Activated CD8-positive, alpha-beta T cell treated with anti-CD3 and anti-CD28 coated beads, Interleukin-2, amount 10 ng/mL, durations not matched to agents 7 days and 5 days (primary cell): ENCODE measurements around the gene ZNF512B. TPM values are rescaled to one million over a fixed set of nuclear protein-coding genes. Genes with fewer than 3 reads are reported as not detected.
A peak's percentile ranks its signal among the peaks of the same experiment; 100 is the strongest.
"Not testable (repeated sequence)": the region's sequence is repeated elsewhere in the genome, so short reads cannot be mapped to it uniquely, and the experiment has no call there.

ENCODE experiments used
- ATAC-seq: fragments of 150-1000 bp; cut with Tn5 transposase; one replicate; pipeline ENCODE4 v1.10.0; 2021; ENCODE audit warnings: moderate library complexity
- CTCF ChIA-PET: fragments of 350-600 bp; sonication (Branson Sonifier 250); formaldehyde crosslinking; loops from one replicate; lab custom pipeline; 2021; ENCODE audit warnings: antibody characterized with exemption; lab: Charles Lee
- POLR2A ChIA-PET: fragments of 350-600 bp; sonication (Branson Sonifier 250); formaldehyde crosslinking; loops from one replicate; lab custom pipeline; 2021; ENCODE audit warnings: antibody characterized with exemption; lab: Charles Lee
- DNase-seq: peaks from one replicate; pipeline ENCODE4 v3.0.0-alpha.2; 2020
- H3K27ac Mint-ChIP-seq: one replicate; pipeline ENCODE4 v1.8.0; 2021; ENCODE audit warnings: mild to moderate bottlenecking, mixed read lengths
- H3K27me3 Mint-ChIP-seq: one replicate; pipeline ENCODE4 v1.8.0; 2021; ENCODE audit warnings: low read depth, mixed read lengths
- H3K36me3 Mint-ChIP-seq: one replicate; pipeline ENCODE4 v1.8.0; 2021; ENCODE audit warnings: low read depth, mixed read lengths
- H3K4me1 Mint-ChIP-seq: one replicate; pipeline ENCODE4 v1.8.0; 2021; ENCODE audit warnings: low read depth, mixed read lengths
- H3K4me3 Mint-ChIP-seq: one replicate; pipeline ENCODE4 v1.8.0; 2021; ENCODE audit warnings: mild to moderate bottlenecking, mixed read lengths
- H3K9me3 Mint-ChIP-seq: one replicate; pipeline ENCODE4 v1.8.0; 2022; ENCODE audit warnings: mixed read lengths; ENCODE audit not compliant: insufficient read depth
- microRNA-seq: library from miRNA; unstranded; fragments of <30 nt; microRNA quantifications from one replicate; pipeline ENCODE4 v1.2.0, GENCODE V29; 2022
- total RNA-seq, 2 experiments: library from RNA; stranded (reverse); gene quantifications; one replicate each; pipeline ENCODE4 v1.2.3, GENCODE V29; 2021

Gene ZNF512B
- total RNA-seq, 2 experiments from 2014 or later, result 12.0 to 12.1 TPM

GRCh38 chr20:63923651-63924050 lies 46.1 kb downstream of the ZNF512B start:
- H3K27me3 Mint-ChIP-seq, result no peaks in the 10 kb centered on the region
- DNase-seq, result no peak
- H3K4me3 Mint-ChIP-seq, result no peak overlapping the region
- ATAC-seq, result no peak
- no peak overlapping the region for H3K27ac Mint-ChIP-seq
- ChIA-PET CTCF (no interaction called here), POLR2A (interaction anchor here (0.6 to 0.7 kb wide), 2 partner anchors 44 to 59 kb away, joined by 4 to 5 read pairs; partner anchors contain the start of gene TPD52L2)
- no peaks in the 10 kb centered on the region for H3K9me3 Mint-ChIP-seq
- H3K36me3 Mint-ChIP-seq, result peaks cover 31% of the 10 kb centered on the region
- peaks cover 6% of the 10 kb centered on the region for H3K4me1 Mint-ChIP-seq

DNA sequence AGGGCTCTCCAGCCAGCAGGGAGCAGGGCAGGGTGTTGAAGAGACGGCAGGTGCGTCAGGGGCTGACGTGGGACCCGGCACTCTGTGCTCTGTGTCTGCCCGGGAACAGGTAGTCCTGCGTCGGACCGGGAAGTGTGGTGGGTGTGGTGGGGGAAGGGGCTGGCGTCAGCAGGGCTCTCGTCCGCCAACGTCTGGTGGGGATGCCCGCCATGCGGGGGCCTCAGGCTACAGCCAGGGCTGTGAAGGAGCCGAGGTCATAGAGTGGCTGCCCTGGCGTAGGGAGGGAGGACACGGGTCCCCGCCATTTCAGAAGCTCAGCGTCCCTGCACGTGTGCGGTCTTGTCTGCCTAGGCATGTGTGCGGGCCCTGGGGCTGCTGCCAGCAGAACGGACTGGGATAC lies 49.5 kb downstream of the ZNF512B start:
- no peaks in the 10 kb centered on the region for H3K9me3 Mint-ChIP-seq
- ChIA-PET CTCF (no interaction called here), POLR2A (no interaction called here)
- H3K4me3 Mint-ChIP-seq, result no peak overlapping the region
- H3K36me3 Mint-ChIP-seq, result peaks cover 29% of the 10 kb centered on the region
- H3K27me3 Mint-ChIP-seq, result no peaks in the 10 kb centered on the region
- no peak for DNase-seq
- ATAC-seq, result no peak
- H3K4me1 Mint-ChIP-seq, result peaks cover 8% of the 10 kb centered on the region
- H3K27ac Mint-ChIP-seq, result no peak overlapping the region

- H3K27me3 Mint-ChIP-seq, result no peaks in the 10 kb centered on the region
- no peaks in the 10 kb centered on the region for H3K9me3 Mint-ChIP-seq
- no peak overlapping the region for H3K4me3 Mint-ChIP-seq
- H3K27ac Mint-ChIP-seq, result no peak overlapping the region
- H3K4me1 Mint-ChIP-seq, result peaks cover 3% of the 10 kb centered on the region
- POLR2A ChIA-PET, result no interaction called here
- H3K36me3 Mint-ChIP-seq, result peaks cover 31% of the 10 kb centered on the region
- DNase-seq (no peak), ATAC-seq (no peak)
- CTCF ChIA-PET, result no interaction called here
These were observed 50.6 kb downstream of the ZNF512B start for GRCh38 chr20:63919130-63919529.

GRCh38 chr20:63917811-63918210 lies 51.9 kb downstream of the ZNF512B start:
- H3K9me3 Mint-ChIP-seq, result no peaks in the 10 kb centered on the region
- H3K4me3 Mint-ChIP-seq, result no peak overlapping the region
- ChIA-PET POLR2A (no interaction called here), CTCF (no interaction called here)
- no peaks in the 10 kb centered on the region for H3K27me3 Mint-ChIP-seq
- H3K27ac Mint-ChIP-seq, result peak overlapping the region; percentile 15
- ATAC-seq (no peak), DNase-seq (no peak)
- peaks cover 35% of the 10 kb centered on the region for H3K36me3 Mint-ChIP-seq
- H3K4me1 Mint-ChIP-seq, result peaks cover 7% of the 10 kb centered on the region

DNA sequence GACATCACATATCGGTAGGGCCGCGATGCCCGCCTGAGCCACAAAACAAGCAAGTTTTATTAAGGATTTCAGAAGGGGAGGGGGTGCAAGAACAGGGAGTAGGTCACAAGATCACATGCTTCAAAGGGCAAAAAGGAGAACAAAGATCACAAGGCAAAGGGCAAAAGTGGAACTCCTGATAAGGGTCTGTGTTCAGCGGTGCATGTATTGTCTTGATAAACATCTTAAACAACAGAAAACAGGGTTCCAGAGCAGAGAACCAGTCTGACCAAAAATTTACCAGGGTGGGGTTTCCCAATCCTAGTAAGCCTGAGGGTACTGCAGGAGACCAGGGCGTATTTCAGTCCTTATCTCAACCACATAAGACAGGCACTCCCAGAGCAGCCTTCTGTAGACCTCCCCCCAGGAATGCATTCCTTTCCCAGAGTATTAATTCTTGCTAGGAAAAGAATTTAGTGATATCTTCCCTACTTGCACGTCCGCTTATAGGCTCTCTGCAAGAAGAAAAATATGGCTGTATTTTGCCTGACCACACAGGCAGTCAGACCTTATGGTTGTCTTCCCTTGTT lies 53.3 kb downstream of the ZNF512B start:
- H3K27ac Mint-ChIP-seq, H3K27me3 Mint-ChIP-seq, H3K4me3 Mint-ChIP-seq, ATAC-seq, DNase-seq, H3K4me1 Mint-ChIP-seq, CTCF ChIA-PET, H3K9me3 Mint-ChIP-seq, POLR2A ChIA-PET: not testable (repeated sequence)
- peaks cover 32% of the 10 kb centered on the region for H3K36me3 Mint-ChIP-seq

GRCh38 chr20:63915471-63915870 lies 54.3 kb downstream of the ZNF512B start:
- peaks cover 15% of the 10 kb centered on the region for H3K4me1 Mint-ChIP-seq
- DNase-seq (no peak), ATAC-seq (no peak)
- H3K27ac Mint-ChIP-seq, result no peak overlapping the region
- no peak overlapping the region for H3K4me3 Mint-ChIP-seq
- H3K27me3 Mint-ChIP-seq, result no peaks in the 10 kb centered on the region
- ChIA-PET POLR2A (interaction anchor here (0.6 to 0.7 kb wide), 2 partner anchors 13 to 98 kb away, joined by 4 to 5 read pairs; no protein-coding TSS in a partner anchor), CTCF (no interaction called here)
- peaks cover 37% of the 10 kb centered on the region for H3K36me3 Mint-ChIP-seq
- no peaks in the 10 kb centered on the region for H3K9me3 Mint-ChIP-seq

DNA sequence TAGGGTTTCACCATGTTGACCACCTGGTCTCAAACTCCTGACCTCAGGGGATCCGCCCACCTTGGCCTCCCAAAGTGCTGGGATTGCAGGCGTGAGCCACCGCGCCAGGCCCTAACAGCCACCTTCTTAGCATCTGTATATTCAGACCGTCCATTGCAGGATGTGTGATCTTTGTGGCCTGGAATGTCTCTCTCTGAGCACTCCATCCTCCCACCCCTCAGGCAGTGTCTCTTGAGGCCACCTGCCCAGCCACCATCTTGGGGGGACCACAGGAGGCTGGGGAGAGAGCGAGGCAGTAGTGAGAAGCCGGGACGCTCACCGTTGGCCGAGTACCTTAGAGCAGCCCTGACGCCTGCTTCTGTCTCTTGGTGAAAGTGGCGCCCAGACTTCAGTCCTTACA lies 56.0 kb downstream of the ZNF512B start:
- no peak for DNase-seq
- POLR2A ChIA-PET, result no interaction called here
- Mint-ChIP-seq H3K4me1 (peaks cover 24% of the 10 kb centered on the region), H3K27ac (no peak overlapping the region), H3K27me3 (no peaks in the 10 kb centered on the region), H3K9me3 (no peaks in the 10 kb centered on the region), H3K4me3 (no peak overlapping the region), H3K36me3 (peaks cover 39% of the 10 kb centered on the region)
- no peak for ATAC-seq
- CTCF ChIA-PET, result interaction anchor here (0.6 kb wide), 1 partner anchor 18 kb away, joined by 3 read pairs; no protein-coding TSS in a partner anchor

GRCh38 chr20:63911176-63911575 lies 58.6 kb downstream of the ZNF512B start:
- H3K27ac Mint-ChIP-seq, result peak overlapping the region; percentile 11
- ATAC-seq, result no peak
- H3K4me1 Mint-ChIP-seq, result peaks cover 27% of the 10 kb centered on the region

DNA sequence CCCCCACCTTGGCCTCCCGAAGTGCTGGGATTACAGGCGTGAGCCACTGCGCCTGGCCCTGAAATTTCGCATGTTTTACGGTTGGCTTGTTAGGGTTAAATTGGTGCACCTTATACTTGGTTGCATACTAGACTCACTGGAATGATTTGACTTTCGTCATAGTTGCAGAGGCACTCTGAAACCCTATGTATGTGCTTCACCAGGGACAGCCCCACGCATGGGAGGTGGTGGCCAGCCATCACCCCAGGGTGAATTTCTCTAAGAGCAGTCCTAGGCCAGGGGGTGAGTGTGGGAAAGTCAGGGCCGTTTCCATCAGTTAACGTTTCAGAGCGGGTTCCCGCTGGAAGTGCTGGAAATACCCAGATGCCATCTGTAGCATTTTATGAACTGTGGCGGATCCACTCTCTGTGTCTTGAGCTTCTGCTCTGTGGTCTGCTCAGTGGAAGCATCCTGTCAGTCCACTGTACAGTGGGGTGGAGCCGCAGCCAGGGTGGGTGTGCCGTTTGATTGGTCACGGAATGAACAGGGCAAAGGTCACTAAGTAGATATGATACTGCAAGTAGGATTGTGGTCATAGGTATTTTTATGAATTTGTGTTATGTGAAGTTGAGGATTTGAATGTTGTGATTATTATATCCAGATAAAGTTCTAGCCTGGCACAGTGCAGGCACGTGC lies 61.6 kb downstream of the ZNF512B start:
- H3K36me3 Mint-ChIP-seq, result peaks cover 21% of the 10 kb centered on the region
- DNase-seq (no peak), ATAC-seq (no peak)
- H3K9me3 Mint-ChIP-seq, result no peaks in the 10 kb centered on the region
- no peak overlapping the region for H3K4me3 Mint-ChIP-seq
- no peaks in the 10 kb centered on the region for H3K27me3 Mint-ChIP-seq
- no peak overlapping the region for H3K27ac Mint-ChIP-seq
- ChIA-PET POLR2A (interaction anchor here (0.6 to 0.7 kb wide), 2 partner anchors 113 to 225 kb away, joined by 3 read pairs; no protein-coding TSS in a partner anchor), CTCF (no interaction called here)
- H3K4me1 Mint-ChIP-seq, result peaks cover 42% of the 10 kb centered on the region

More at GRCh38 chr20:63911176-63911575, 58.6 kb downstream of the ZNF512B start:
- Mint-ChIP-seq H3K27me3 (no peaks in the 10 kb centered on the region), H3K36me3 (peaks cover 28% of the 10 kb centered on the region), H3K9me3 (no peaks in the 10 kb centered on the region), H3K4me3 (no peak overlapping the region)
- CTCF ChIA-PET, result interaction anchor here (0.6 to 2.2 kb wide), 3 partner anchors 28 to 63 kb away, joined by 3 to 12 read pairs (median 4); no protein-coding TSS in a partner anchor
- no peak for DNase-seq
- POLR2A ChIA-PET, result no interaction called here

Small RNA genes within 50 kb of the gene (microRNA-seq; reads per million reads assigned to microRNA genes)
- gene MIR1914 (not detected), gene MIR647 (not detected), gene MIR941-1 (not detected), gene MIR941-2 (not detected), gene MIR941-3 (not detected), gene MIR941-4 (not detected), gene MIR941-5 (not detected)

Other genes starting within 250 kb of the ZNF512B start
- 100 to 1,000 TPM; 163 to 165 TPM for gene LIME1, start 233.3 kb downstream of the ZNF512B start, total RNA-seq
- gene SLC2A4RG, start 230.2 kb downstream of the ZNF512B start, total RNA-seq, result 10 to 100 TPM; 97.2 TPM
- under 1 TPM in 1 of 2 experiments, not detected in 1; 0.10 TPM for gene ZBTB46, start 138.7 kb downstream of the ZNF512B start, total RNA-seq
- gene ABHD16B, start 108.4 kb downstream of the ZNF512B start, total RNA-seq, result not detected
- 10 to 100 TPM; 35.7 to 40.0 TPM for gene TPD52L2, start 104.7 kb downstream of the ZNF512B start, total RNA-seq
- gene DNAJC5, start 74.8 kb downstream of the ZNF512B start, total RNA-seq, result 10 to 100 TPM; 47.3 to 48.1 TPM
- 10 to 100 TPM; 41.1 to 45.4 TPM for gene UCKL1, start 13.5 kb downstream of the ZNF512B start, total RNA-seq
- 10 to 100 TPM; 12.0 to 12.5 TPM for gene SAMD10, start 9.7 kb upstream of the ZNF512B start, total RNA-seq
- 10 to 100 TPM; 64.7 to 68.3 TPM for gene PRPF6, start 11.2 kb upstream of the ZNF512B start, total RNA-seq
- 1 to 10 TPM; 6.4 to 7.6 TPM for gene C20orf204, start 66.3 kb upstream of the ZNF512B start, total RNA-seq
- gene SOX18, start 79.7 kb upstream of the ZNF512B start, total RNA-seq, result under 1 TPM; 0.13 to 0.21 TPM
- gene TCEA2, start 93.3 kb upstream of the ZNF512B start, total RNA-seq, result 10 to 100 TPM; 49.6 to 55.3 TPM
- gene RGS19, start 109.6 kb upstream of the ZNF512B start, total RNA-seq, result 100 to 1,000 TPM; 130 to 135 TPM
- gene OPRL1, start 110.2 kb upstream of the ZNF512B start, total RNA-seq, result 1 to 10 TPM; 1.5 to 2.0 TPM
- gene LKAAEAR1, start 114.5 kb upstream of the ZNF512B start, total RNA-seq, result under 1 TPM; 0.34 to 0.61 TPM
- gene NPBWR2, start 137.6 kb upstream of the ZNF512B start, total RNA-seq, result not detected
- not detected for gene MYT1, start 194.5 kb upstream of the ZNF512B start, total RNA-seq